ENCODE results near the gene DNAJB5.

DNAJB5 gene

GRCh38 chr9:35027860-35028259, 38.3 kb downstream of the DNAJB5 start:
- H3K36me3 ChIP-seq: no peaks in the 10 kb centered on the region
- H3K27ac ChIP-seq: no peak overlapping the region
- H3K9me3 ChIP-seq: no peaks in the 10 kb centered on the region
- no peak for TF ChIP-seq CTCF (IDR thresholded peaks at IDR 0.05)
- H3K4me3 ChIP-seq (ENCODE audit: low read depth in 1 of 2, low read length in 1 of 2): no peak overlapping the region
- H3K27me3 ChIP-seq: no peaks in the 10 kb centered on the region
- no peaks in the 10 kb centered on the region for H3K4me1 ChIP-seq (ENCODE audit: control insufficient read depth in 1 of 2, insufficient read depth in 1 of 2, low read depth in 1 of 2, low read length in 1 of 2)

GRCh38 chr9:35028341-35028740, 38.8 kb downstream of the DNAJB5 start:
- Histone ChIP-seq H3K4me1 (ENCODE audit: control insufficient read depth in 1 of 2, insufficient read depth in 1 of 2, low read depth in 1 of 2, low read length in 1 of 2) (no peaks in the 10 kb centered on the region), H3K27ac (no peak overlapping the region), H3K36me3 (no peaks in the 10 kb centered on the region), H3K4me3 (ENCODE audit: low read depth in 1 of 2, low read length in 1 of 2) (no peak overlapping the region), H3K27me3 (no peaks in the 10 kb centered on the region), H3K9me3 (no peaks in the 10 kb centered on the region)
- TF ChIP-seq CTCF (IDR thresholded peaks at IDR 0.05): no peak

- no peaks in the 10 kb centered on the region for H3K36me3 ChIP-seq
- no peaks in the 10 kb centered on the region for H3K9me3 ChIP-seq
- no peaks in the 10 kb centered on the region for H3K27me3 ChIP-seq
- no peak overlapping the region for H3K27ac ChIP-seq
- H3K4me3 ChIP-seq (ENCODE audit: low read depth in 1 of 2, low read length in 1 of 2): no peak overlapping the region
- no peak for TF ChIP-seq CTCF (IDR thresholded peaks at IDR 0.05)
- H3K4me1 ChIP-seq (ENCODE audit: control insufficient read depth in 1 of 2, insufficient read depth in 1 of 2, low read depth in 1 of 2, low read length in 1 of 2): no peaks in the 10 kb centered on the region
These were observed 39.7 kb downstream of the DNAJB5 start for GRCh38 chr9:35029241-35029640.

- no peaks in the 10 kb centered on the region for H3K27me3 ChIP-seq
- H3K4me3 ChIP-seq (ENCODE audit: low read depth in 1 of 2, low read length in 1 of 2): no peak overlapping the region
- no peak overlapping the region for H3K27ac ChIP-seq
- TF ChIP-seq CTCF (IDR thresholded peaks at IDR 0.05): no peak
- H3K36me3 ChIP-seq: no peaks in the 10 kb centered on the region
- no peaks in the 10 kb centered on the region for H3K9me3 ChIP-seq
- H3K4me1 ChIP-seq (ENCODE audit: control insufficient read depth in 1 of 2, insufficient read depth in 1 of 2, low read depth in 1 of 2, low read length in 1 of 2): no peaks in the 10 kb centered on the region
These were observed 40.3 kb downstream of the DNAJB5 start for GRCh38 chr9:35029852-35030251.

- Histone ChIP-seq H3K27ac (no peak overlapping the region), H3K4me3 (ENCODE audit: low read depth in 1 of 2, low read length in 1 of 2) (no peak overlapping the region), H3K27me3 (peaks cover 11% of the 10 kb centered on the region), H3K4me1 (ENCODE audit: control insufficient read depth in 1 of 2, insufficient read depth in 1 of 2, low read depth in 1 of 2, low read length in 1 of 2) (no peaks in the 10 kb centered on the region), H3K9me3 (no peaks in the 10 kb centered on the region), H3K36me3 (peaks cover 4% of the 10 kb centered on the region)
- TF ChIP-seq CTCF (IDR thresholded peaks at IDR 0.05): no peak
These were observed 43.6 kb downstream of the DNAJB5 start for GRCh38 chr9:35033101-35033500.

Measured in neutrophil (primary cell).